GM18505 (cell line): ENCODE measurements around the gene DNM1.

Experiments
- ATAC-seq: cut with Tn5 transposase; IDR thresholded peaks from one replicate; pipeline ENCODE4 v1.9.1; 2021; ENCODE audit not compliant: unreplicated experiment
- POLR2A ChIP-seq: IDR thresholded peaks from 4 replicates; pipeline ENCODE4 v1.6.1; 2011; ENCODE audit warnings: borderline replicate concordance; ENCODE audit not compliant: insufficient read depth, insufficient read length; ENCODE audit errors: extremely low read depth

Gene DNM1

DNA sequence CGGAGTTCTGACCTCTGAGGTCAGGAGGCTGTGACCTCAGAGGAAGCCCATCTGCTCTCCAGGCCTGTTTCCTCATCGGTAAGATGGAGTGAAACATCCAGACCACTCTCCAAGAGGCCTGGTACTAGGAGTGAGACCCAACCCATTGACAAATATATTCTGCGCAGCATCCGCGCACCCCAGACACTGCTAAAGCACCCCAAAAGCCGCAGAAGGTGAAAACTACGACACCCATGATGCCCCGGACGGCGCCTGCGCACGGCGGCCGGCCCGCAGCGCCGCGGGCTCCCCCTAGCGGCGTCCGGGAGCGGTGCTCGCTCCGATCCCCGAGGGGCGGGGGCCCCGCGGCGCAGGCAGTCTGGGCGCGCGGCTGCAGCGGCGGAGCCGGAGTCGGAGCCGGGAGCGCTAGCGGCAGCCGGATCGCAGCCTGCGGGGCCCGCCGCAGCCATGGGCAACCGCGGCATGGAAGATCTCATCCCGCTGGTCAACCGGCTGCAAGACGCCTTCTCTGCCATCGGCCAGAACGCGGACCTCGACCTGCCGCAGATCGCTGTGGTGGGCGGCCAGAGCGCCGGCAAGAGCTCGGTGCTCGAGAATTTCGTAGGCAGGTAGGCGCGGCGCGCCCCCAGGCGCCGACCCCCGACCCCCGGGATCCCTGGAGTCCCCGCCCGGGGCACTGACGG is at the start of gene DNM1:
TSS of gene DNM1 (plus strand) at position 356 of the 683 bp plus-strand sequence. CDS start at position 448, 92 bp downstream.
- TF ChIP-seq POLR2A = no peak
- peak; percentile 80 for ATAC-seq

DNA sequence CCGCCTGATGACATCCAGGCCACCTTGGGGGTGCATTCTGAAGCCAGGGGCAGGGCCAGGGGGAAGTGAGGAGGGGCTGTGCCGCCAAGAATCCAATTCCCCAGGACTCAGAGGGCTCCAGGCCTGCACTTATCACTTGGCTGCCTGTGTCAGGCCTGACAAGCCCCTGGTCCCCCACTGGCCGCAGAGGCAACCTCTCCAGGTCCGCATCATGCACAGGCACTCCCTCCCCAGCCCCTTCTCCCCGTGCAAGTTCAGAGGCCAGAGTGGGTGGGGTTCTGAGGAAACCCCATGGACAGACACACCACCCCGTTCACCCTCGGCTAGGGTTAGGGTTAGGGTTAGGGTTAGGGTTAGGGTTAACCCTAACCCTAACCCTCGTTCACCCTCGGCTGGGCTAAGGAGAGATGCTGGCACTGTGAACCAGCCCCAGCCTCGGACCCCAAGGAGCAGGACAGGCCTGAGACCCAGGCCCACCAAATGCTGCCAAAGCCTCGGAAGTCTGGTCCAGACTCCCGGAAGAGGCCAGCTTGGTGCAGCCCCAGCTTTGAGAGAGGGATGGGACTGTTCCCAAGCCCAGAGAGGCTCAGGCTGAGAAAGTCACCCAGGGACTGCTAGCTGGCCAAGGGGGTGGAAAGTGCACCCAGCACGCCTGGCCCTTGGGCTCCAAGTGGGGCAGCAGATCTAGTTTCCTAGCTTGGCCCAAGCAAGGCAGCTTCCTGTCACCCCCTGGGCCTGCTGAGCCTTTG is 49.1 kb upstream of the DNM1 start:
- ATAC-seq = no peak
- no peak for TF ChIP-seq POLR2A

DNA sequence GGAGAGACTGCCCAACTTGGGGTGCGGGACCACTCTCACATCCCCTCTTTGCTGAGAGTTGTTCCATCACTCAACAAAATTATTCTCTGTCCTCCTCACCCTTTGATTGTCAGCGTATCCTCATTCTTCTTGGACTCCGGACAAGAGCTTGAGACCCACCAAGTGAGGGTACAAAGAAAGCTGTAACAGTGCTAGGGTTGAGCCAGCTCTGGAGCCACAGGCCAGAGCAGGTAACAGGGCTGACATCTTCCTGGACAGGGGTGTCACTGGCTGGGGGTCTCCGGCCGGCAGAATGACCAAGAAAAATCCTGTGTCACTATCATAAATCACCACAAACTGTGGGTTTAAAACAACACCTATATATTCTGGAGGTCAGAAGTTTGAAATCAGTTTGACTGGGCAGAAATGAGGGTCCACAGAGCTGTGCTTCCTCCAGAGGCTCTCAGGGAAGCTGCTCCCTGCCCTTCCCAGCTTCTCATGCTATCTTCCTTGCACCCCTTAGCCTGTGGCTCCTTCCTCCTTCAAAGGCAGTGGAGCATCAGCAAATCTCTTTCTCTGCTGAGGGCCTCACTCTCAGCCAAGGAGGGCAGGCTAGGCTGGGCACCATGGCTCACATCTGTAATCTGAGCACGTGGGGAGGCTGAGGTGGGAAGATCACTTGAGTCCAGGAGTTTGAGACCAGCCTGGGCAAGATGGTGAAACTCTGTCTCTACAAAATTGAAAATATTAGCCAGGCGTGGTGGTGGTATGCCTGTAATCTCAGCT is 47.3 kb upstream of the DNM1 start:
- no peak for ATAC-seq
- TF ChIP-seq POLR2A = no peak

DNA sequence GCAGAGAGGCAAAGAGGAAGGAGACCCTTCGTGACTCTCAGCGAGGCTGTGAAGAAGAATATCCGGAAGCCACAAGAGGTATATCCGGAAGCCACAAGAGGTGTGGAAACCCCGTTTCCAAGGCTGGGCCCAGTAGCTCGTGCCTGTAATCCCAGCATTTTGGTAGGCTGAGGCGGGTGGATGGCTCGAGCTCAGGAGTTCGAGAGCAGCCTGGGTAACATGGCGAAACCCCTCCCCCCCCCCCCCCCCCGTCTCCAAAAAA is 43.7 kb upstream of the DNM1 start:
- ATAC-seq = no peak
- no peak for TF ChIP-seq POLR2A

DNA sequence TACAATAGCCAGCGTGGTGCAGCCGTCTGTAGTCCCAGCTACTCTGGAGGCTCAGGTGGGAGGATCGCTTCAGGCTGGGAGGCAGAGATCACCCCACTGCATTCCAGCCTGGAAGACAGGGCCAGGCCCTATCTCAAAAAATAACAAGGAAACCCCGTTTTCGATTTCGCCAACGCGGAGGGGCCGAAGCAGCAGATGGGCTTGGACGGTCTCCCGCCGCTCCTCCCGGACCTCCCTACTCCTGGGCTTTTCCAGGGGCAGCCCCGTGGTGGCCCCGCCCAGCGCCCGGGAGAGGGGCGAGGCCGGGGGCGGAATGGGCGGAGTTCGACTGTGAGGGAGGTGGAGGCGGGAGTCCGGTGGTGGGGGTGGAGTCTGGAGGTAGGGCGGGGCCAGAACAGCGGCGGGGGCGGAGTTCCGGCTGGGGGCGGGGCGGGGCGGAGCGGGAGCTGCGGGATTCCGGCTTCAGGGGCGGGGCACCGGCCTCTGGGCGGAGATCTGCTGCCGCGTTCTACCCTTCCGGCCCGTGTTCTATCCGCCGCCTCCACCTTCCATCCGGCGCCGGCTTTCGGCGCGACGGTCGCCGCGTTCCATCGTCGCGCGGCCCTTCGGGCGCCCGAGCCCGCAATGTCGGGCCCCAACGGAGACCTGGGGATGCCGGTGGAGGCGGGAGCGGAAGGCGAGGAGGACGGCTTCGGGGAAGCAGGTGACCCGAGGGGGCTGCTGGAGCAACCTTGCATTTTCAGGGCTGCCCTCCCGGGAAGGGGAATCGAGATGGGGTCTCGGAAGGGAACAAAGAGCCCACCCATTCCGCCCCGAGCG is 43.2 kb upstream of the DNM1 start, which contains the start of gene BBLN:
TSS of gene BBLN (plus strand) at position 482 of the 819 bp plus-strand sequence. CDS start at position 625, 143 bp downstream.
- peak; percentile 94 for TF ChIP-seq POLR2A
- ATAC-seq = peak; percentile 70

GRCh38 chr9:128160603-128160987 is 42.6 kb upstream of the DNM1 start:
- ATAC-seq = no peak
- TF ChIP-seq POLR2A = no peak

GRCh38 chr9:128161215-128161902 is 41.8 kb upstream of the DNM1 start:
- TF ChIP-seq POLR2A = no peak
- no peak for ATAC-seq

DNA sequence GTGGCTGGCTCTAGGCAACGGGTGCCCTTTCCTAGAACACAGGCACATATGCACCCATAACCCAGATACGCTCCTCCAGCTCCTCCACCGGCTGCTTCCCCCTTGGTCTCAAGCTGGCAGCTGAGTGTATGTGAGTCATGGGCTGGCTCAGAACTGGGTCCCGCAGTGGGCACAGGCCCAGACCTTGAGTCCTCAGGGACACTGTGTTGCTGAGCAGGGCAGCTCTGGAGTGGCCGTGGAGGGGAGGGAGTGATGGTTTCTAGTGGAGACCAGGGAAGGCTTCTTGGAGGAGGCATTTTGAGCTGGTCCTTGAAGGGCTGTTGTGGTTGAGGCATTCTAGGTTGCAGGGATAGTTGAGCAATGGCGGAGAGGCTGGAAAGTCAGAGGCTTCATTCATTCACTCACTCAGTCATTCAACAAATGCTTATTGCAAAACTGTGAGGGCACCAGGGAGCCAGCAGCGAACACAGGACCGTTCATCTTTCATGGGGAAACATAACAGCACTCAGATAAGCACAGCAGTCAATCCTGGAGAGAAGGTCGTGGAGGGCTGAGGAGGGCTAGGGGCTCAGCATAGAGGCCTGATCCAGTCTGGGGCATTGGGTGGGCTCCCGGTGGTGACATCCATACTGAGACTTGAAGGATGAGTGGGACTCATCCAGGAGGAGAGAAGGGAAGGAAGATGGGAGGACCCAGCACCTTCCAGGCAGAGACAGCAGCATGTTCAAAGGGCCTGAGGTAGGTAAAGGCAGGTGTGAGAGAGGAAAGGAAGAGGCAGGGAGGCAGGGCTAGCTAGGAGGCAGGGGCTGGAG is 40.8 kb upstream of the DNM1 start:
- no peak for TF ChIP-seq POLR2A
- ATAC-seq = no peak

GRCh38 chr9:128163027-128163515 is 40.1 kb upstream of the DNM1 start:
- ATAC-seq = no peak
- TF ChIP-seq POLR2A = no peak

- ATAC-seq = no peak
- TF ChIP-seq POLR2A = peak; percentile 19
Observed at GRCh38 chr9:128163523-128164306, 39.5 kb upstream of the DNM1 start.
